Fibroblast of skin of scalp (primary cell): ENCODE data around the gene C21orf91.

Experiments used
- DNase-seq: peaks from one replicate; pipeline ENCODE4 v3.0.0-alpha.2; 2013

Gene C21orf91

DNA sequence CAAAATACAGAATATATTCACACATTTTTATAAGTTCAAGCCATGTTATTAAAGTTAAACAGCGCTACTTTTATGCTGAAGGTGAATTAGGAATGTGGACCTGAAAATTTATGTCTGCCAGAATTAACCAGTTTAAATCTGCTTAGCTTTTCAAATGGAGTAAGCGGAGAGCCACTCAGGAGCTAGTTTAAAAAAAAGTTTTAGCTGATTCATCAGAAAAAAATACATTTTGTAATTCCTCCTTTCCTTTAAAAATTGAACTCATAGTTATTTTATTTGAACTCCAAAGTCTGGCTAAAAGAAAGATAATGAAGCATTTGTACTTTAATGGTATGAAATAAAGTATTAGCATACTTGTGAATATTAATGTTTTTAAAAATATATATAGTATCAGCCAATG is 21.2 kb downstream of the C21orf91 start:
- no peak for DNase-seq

DNA sequence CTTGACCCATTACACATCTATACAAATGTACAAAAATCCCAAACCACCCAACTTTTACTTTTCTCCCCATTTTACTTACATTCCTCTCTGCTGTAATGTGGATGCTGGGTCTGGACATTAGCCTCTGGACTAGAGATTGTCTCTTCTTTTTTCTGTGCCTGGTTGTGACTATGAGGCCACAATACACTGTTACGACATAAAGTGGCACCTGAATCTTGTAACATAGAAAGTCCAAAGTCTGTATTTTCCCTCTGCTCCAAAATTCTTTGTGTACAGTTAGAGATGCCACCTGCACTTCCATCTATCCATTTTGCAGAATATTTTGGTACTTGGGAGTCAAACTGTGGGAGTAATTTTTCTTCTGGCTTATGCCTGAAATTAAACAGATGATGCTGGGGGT is 22.7 kb downstream of the C21orf91 start:
- no peak for DNase-seq

- no peak for DNase-seq
Observed at GRCh38 chr21:17796037-17796403, 23.1 kb downstream of the C21orf91 start.

DNA sequence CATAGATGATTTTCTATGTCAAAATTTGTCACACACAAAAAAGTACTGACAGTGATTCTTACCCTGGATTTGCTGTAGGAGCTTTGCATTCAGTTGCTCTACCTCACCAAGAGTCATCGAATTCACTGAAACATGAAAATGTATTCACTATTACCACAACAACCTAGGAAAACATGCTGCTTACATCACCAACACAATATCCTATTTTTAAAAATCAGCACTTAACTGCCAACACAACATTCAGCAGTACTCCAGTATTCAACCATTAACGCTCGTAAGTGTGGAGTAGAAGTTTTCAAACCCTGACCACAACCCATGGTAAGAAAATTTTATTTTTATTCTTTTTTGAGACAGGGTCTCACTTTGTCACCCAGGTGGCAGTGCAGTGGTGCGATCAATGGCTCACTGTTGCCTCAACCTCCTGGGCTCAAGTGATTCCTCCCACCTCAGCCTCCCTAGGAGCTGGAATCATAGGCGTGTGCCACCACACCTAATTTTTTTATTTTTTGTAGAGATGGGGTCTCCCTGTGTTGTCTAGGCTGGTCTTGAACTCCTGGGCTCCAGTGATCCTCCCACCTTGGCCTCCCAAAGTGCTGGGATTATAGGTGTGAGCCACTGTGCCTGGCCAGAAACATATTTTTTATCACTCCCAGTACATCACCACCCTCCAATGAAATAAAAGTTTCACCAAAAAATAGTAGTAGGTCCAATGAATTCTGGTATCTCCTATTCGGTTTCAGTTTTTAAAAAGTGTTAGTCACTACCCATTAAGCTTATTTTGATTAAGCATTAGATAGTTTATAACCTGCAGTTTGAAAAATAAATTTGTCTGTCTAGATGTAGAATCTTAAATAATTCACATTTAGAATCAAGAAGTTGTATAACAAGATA is 23.8 kb downstream of the C21orf91 start:
- DNase-seq = no peak

GRCh38 chr21:17794518-17795145 is 24.5 kb downstream of the C21orf91 start:
- no peak for DNase-seq

GRCh38 chr21:17793246-17794123 is 25.7 kb downstream of the C21orf91 start:
- DNase-seq = peak; percentile 23

DNA sequence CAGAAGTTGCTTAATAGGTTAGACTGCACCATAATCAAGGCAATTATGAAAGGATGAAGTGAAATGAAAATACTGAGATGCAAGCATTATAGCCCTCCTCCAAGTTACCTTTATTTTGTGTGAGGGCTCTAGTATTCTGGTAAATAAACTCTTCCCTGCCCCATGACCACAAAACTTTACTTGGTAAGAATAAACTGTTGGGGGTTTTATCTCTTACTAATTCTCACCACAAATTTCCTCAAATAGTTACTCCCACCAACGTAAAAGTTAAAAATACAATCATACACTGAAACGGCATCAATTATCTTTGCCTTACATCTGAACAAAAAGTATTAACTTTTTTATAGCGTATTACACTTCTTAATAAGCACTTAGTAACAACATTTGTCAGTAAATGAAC is 29.5 kb downstream of the C21orf91 start:
- DNase-seq = no peak

DNA sequence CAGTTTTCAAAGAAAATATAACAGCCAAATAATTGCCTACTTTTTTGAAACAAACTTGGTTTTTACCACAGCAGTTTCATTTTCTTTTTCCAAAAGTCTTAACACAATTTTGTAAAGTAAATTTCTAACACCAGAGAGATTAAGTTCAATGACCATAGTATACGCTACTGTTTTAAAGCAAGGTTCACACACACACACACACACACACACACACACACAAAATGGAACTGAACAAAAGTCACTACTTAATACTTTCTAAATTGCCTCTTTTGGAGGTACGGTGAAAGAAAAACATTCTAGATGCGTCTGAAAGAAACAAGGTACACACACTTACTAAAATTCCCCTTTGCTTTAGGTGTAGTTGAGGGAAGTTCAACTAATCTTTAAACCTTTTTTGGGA is 30.1 kb downstream of the C21orf91 start:
- DNase-seq = no peak

GRCh38 chr21:17786851-17787181 is 32.3 kb downstream of the C21orf91 start:
- no peak for DNase-seq

GRCh38 chr21:17786071-17786850 is 32.9 kb downstream of the C21orf91 start:
- DNase-seq = no peak

GRCh38 chr21:17785403-17785788 is 33.8 kb downstream of the C21orf91 start:
- DNase-seq = no peak

DNA sequence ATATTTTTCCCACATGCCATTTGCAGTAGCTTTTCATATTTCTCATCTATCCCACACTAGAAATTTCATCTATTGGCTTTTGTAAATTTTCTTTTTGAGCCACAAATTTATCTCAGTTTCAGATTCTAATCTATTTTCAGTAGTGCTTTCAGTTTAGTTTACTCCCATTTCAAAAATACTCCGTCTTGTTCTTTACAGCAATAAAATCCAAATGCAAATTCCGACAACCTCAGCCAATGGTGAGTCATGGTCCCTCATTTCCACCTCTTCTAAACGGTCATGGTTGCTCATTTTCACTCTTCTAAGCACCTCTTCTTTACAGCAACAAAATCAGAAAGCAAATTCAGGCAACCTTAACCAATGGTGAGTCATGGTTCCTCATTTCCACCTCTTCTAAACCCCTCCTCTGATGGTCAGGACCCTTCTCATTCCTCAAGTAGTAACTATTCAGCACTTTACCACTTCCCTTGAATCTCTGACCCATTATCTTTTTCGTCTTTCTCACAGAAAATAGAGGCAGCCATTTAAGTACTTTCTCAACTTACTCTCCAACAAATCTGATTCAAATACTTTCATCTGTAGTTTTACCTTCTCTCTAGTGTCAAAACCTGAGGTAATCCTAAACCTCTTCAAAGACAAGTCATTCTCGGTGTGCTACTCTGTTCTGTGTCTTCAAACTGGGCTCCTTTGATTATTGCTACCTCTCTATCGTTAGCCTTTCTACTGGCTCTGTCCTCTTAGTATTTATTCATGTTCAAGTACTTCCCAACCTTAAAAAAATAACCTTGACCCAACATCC is 34.4 kb downstream of the C21orf91 start:
- no peak for DNase-seq

DNA sequence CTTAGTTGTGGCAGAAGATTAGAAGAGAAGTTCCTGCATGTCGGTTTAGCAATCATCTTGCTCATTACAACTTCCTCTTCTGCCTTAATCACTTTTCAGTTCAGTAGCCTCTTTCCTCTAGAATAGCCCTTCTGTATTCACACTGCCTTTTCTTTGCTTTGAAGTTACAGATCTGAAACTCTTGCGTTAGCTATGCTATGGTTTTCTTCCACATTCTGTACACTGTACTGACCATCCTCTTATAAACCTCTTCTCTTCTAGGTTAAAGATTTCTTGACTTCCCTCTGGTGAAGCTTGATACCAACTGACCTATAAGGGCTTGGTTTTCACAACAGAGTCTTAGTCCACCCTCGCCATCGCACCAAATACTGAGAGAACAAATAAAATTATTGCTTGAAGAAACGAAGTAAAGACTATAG is 35.0 kb downstream of the C21orf91 start:
- no peak for DNase-seq

DNA sequence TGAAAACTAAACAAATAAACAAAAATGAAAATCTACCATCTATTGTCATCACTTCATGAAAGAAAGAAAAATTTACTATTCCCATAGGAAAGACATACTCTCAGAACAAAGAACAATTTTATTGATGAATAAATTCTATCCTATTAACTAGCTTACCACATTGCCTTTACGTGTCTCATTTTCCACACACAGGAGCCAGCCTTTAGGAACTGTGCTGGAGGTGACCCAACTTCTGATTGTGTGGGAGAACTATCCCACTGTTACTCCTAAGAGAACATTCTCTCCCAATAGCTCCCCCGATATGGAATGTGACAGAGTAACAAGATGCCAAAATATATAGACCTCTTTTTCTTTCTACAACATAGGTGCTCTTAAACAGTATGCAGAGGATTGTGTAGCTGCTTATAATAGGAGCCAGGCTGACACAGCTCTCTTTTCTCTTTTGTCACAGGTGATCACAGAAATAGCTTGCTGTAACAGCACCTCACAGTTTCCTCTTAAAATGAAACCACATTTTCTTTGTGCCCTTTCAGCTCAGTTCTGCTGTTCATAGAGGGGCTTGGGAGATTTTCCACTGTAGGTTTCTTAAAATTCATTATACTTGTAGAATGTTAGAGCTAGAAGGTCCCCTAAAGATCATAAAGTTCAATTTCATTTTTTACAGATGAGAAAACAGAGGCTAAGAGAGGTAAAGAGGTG is 35.5 kb downstream of the C21orf91 start:
- no peak for DNase-seq

DNA sequence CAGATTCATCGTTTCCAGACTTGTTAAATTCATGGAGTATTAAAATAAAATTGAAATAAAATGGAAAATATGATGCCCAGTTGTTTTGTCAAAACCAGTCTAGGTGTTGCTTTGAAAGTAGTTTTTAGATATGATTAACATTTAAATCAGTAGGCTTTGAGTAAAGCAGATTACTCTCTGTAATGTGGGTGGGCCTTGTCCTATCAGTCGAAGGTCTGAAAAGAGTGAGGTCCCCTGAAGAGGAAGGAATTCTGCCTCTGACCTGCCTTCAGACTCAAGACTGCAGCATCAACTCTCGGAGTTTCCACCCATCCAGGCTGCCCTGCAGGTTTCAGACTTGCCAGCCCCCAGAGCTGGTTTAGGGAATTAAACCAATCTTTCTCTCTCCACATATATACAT is 36.2 kb downstream of the C21orf91 start:
- DNase-seq = no peak

DNA sequence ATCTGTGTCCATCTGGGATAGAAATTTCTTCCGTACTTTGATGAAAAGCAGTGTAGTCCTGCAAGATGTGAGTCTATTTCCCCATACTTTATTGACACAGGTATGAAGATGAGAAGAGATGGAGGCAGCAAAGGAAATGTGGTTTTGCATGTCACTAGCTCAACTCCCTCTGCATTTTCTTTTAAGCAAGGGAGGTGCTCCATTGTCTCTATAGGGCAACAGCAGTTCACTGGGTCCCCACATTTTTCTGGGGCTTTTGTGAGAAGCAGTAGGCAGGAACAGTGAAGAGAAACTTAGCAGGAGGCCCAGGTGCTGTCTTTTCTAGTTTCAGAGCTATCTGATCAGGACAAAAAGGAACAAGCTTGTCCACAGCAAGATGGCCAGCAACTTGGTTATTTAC is 37.1 kb downstream of the C21orf91 start:
- no peak for DNase-seq

- DNase-seq = no peak
Observed at GRCh38 chr21:17781524-17781923, 37.6 kb downstream of the C21orf91 start.

GRCh38 chr21:17780539-17780938 is 38.6 kb downstream of the C21orf91 start:
- no peak for DNase-seq

DNA sequence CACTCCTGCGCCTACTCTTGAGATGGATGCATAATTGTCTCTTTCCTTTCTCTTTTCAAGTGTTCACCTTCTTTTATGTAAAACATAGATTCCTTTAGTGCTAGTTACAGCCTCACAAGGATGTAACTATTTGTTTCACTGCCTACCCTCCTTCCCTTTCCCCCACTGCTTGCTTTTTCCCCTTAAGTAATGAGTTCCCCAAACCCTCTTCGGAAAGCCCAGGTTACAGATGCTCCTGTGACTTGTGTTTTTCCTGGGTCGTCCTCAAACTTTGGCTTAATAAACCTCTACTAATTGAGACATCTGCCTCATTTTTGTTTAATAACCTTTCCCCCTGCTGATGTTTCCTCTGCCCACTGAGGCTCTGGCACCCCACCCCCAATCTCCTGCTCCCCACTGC is 39.2 kb downstream of the C21orf91 start:
- no peak for DNase-seq

DNA sequence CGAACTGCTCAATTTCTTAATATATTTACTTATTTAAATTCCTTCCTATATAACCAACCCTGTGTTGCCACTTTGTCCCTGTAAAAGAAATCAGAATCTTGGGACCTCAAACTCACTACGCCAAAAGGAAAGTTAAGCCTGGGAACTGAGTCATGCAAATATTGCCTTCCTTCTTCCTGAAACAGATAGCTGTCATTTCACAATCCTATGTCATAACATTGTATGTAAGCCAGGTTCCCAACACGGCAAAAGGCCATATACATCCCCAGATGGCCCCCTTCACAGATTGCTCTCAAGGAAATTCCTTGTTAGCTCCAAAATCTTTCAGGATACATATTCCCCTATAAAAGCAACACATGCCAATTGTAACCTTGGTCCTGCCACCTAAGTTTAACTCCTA is 39.7 kb downstream of the C21orf91 start:
- no peak for DNase-seq
